HG03575 (cell line): ENCODE results near the gene ABCC12.

Experiments
- ATAC-seq: cut with Tn5 transposase; IDR thresholded peaks from one replicate; pipeline ENCODE4 v1.9.1; 2021; ENCODE audit not compliant: unreplicated experiment, insufficient number of reproducible peaks, low FRiP score; ENCODE audit errors: extremely low read depth

The ABCC12 gene

GRCh38 chr16:48112600-48112999 lies 43.2 kb downstream of the ABCC12 start:
- no peak for ATAC-seq

- no peak for ATAC-seq
Measured at GRCh38 chr16:48110982-48111381, 44.8 kb downstream of the ABCC12 start.

- ATAC-seq = no peak
Measured at GRCh38 chr16:48110000-48110399, 45.8 kb downstream of the ABCC12 start.

DNA sequence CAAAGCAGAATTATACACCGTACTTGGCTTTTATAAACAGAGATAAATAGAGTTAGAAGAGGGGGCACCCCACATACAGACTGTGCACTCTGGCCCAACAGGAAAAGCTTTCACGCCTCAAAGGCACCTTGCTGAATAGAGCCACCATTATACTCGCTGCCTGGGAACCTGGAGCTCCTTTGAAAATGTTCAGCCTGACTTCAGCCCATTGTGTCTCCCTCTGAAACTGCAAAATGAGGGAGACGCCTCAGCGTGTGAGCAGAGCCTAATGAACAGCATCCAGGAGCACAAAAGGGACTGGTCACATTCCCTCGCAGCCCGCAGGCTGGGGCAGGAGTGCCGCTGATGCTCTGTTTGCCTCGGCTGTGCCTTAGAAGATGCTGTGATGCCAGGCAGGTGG lies 46.3 kb downstream of the ABCC12 start:
- no peak for ATAC-seq

DNA sequence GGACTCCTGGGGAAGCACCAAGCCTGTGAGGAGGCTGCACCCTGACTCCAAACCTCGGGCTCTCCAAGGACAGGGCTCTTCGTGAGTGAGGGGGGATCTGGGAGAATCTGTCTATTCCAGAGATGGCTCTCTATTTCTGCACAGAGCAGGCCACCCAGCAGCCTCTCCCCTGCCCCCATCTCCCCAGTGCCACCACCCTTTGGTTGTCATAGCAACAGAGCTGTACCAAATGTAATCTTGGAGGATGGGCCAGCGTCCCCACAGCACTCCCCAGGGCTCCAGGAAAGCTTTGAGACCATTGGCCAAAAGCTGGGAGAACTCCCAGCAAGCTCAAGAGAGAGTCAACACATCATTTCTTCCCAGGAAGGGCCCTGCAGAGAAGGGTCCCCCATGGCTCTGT lies 49.3 kb downstream of the ABCC12 start:
- no peak for ATAC-seq
